Tibial nerve (tissue), 4 donors: ENCODE results near the gene CYP24A1. TPM values are rescaled to one million over a fixed set of nuclear protein-coding genes. Genes with fewer than 3 reads are reported as not detected.

Experiments
- DNase-seq, 2 donors: peaks; one replicate each; pipeline ENCODE4 v3.0.0-alpha.2; 2019; ENCODE audit warnings: low spot score in 2 of 2
- H3K27ac ChIP-seq, 4 donors: fragments of 200-600 bp; sonication (generic) in 3 of 4; one replicate each; pipeline ENCODE4 v1.5.1; 2017 to 2019; ENCODE audit warnings: mild to moderate bottlenecking in 1 of 4
- H3K27me3 ChIP-seq, 2 donors: fragments of 200-600 bp; sonication (generic) in 1 of 2; one replicate each; pipeline versions ENCODE4 v1.5.1 to v1.6.0; 2017 to 2019
- H3K36me3 ChIP-seq, 3 donors: fragments of 200-600 bp; sonication (generic); one replicate each; pipeline ENCODE4 v1.5.1; 2018 to 2019
- H3K4me1 ChIP-seq, 4 donors: fragments of 200-600 bp; sonication (generic) in 3 of 4; one replicate each; pipeline ENCODE4 v1.5.1; 2017 to 2019
- H3K4me3 ChIP-seq, 4 donors: fragments of 200-600 bp; sonication (generic) in 3 of 4; one replicate each; pipeline ENCODE4 v1.5.1; 2017 to 2019; ENCODE audit warnings: mild to moderate bottlenecking in 1 of 4, moderate library complexity in 1 of 4
- H3K9me3 ChIP-seq, 4 donors: fragments of 200-600 bp; sonication (generic) in 3 of 4; one replicate each; pipeline ENCODE4 v1.5.1; 2017 to 2019
- CTCF ChIP-seq, 5 experiments: fragments of 200-600 bp in 3 of 5; fragments of 450-650 bp in 2 of 5; sonication (generic) in 3 of 5; IDR thresholded peaks; one replicate each; pipeline ENCODE4 v1.5.1; 2016 to 2019; ENCODE audit warnings: antibody characterized with exemption in 5 of 5, mild to moderate bottlenecking in 3 of 5, moderate library complexity in 2 of 5
- EP300 ChIP-seq, 2 donors: sonication (generic); formaldehyde crosslinking; IDR thresholded peaks; one replicate each; pipeline ENCODE4 v1.6.1; 2017; ENCODE audit warnings: antibody characterized with exemption in 2 of 2, mild to moderate bottlenecking in 1 of 2
- POLR2A ChIP-seq, 2 donors: fragments of 450-650 bp; IDR thresholded peaks; one replicate each; pipeline ENCODE4 v1.6.1; 2017; ENCODE audit warnings: antibody characterized with exemption in 2 of 2, mild to moderate bottlenecking in 2 of 2, moderate library complexity in 2 of 2
- WGBS, 2 donors: methylation state at CpG; one replicate each; pipeline ENCODE4 v1.1.5; 2018; 5-methylcytosine and 5-hydroxymethylcytosine counted together
- total RNA-seq, 4 donors: library from RNA; depleted of rRNA; stranded (reverse); fragments of >200 nt; gene quantifications; one replicate each; pipeline ENCODE4 v1.1.0, GENCODE V29; 2016

The CYP24A1 gene
- total RNA-seq, 4 donors from 2014 or later, result not detected

- Histone ChIP-seq H3K4me3 (no peak overlapping the region), H3K9me3 (no peaks in the 10 kb centered on the region), H3K4me1 (no peaks in the 10 kb centered on the region), H3K27me3 (peaks cover 0 to 5% of the 10 kb centered on the region in 2 donors), H3K36me3 (no peaks in the 10 kb centered on the region), H3K27ac (no peak overlapping the region)
- no peak for DNase-seq
- 87 to 90% methylated on average over 9 of the region's 9 CpGs for WGBS, 2 donors
- TF ChIP-seq EP300 (IDR thresholded peaks at IDR 0.05) (no peak), CTCF (IDR thresholded peaks at IDR 0.05) (no peak), POLR2A (IDR thresholded peaks at IDR 0.05) (no peak)
Observed at GRCh38 chr20:54161008-54161820, 12.6 kb downstream of the CYP24A1 start.

DNA sequence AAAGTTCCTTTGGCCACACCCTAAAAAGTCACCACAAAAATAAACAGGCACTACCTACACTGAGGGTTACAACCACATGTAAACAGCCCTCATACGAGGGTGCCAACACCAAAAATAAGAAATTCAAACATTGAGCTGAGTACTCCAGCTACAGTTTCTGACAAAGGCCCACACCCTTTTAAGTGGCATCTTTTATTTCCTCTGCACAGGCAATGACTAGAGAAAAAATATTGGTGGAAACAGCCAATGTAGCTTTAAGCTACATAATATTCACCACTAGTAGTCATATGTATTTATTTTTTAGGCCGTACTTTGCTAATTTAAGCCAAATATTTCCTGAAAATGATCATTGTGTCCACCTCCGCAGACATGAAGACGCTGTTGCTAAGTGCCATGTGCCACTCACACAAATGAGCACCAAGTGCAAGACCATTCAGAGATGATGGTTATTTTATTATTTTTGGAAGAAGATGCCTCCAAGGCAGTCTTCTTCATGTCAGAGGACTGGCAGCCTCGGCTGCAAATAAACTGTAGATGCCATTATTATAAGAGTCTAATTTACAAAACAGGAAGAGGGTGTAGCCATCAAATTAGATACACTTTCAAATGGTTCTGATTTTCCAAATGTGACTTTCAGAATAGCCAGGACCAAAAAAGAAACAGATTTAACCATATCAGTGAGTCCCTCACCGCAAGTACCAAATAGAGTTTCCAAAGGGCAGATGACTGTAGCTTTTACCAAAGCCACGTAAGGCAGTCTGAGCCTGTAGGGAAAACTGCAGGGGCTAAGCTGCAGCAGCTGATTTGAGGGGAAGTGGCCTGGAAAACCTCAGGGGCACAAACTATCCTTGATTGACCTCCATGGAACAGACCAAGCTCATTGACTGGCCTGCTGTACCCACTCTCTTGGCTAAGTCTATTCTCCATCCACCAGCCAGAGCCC, 13.4 kb downstream of the CYP24A1 start:
- no peak for DNase-seq
- no peaks in the 10 kb centered on the region for H3K9me3 ChIP-seq
- no peak for TF ChIP-seq POLR2A (IDR thresholded peaks at IDR 0.05)
- no peak for TF ChIP-seq CTCF (IDR thresholded peaks at IDR 0.05)
- no peak for TF ChIP-seq EP300 (IDR thresholded peaks at IDR 0.05)
- H3K4me1 ChIP-seq, result no peaks in the 10 kb centered on the region
- H3K36me3 ChIP-seq, result no peaks in the 10 kb centered on the region
- H3K4me3 ChIP-seq, result no peak overlapping the region
- peaks cover 0 to 5% of the 10 kb centered on the region in 2 donors for H3K27me3 ChIP-seq
- no peak overlapping the region for H3K27ac ChIP-seq
- 77% methylated on average over 7 of the region's 7 CpGs for WGBS, 2 donors

GRCh38 chr20:54158856-54159418, 14.8 kb downstream of the CYP24A1 start:
- no peak overlapping the region for H3K4me3 ChIP-seq
- TF ChIP-seq CTCF (IDR thresholded peaks at IDR 0.05), result no peak
- TF ChIP-seq EP300 (IDR thresholded peaks at IDR 0.05), result no peak
- no peak for TF ChIP-seq POLR2A (IDR thresholded peaks at IDR 0.05)
- peaks cover 0 to 5% of the 10 kb centered on the region in 2 donors for H3K27me3 ChIP-seq
- H3K4me1 ChIP-seq, result no peaks in the 10 kb centered on the region
- H3K27ac ChIP-seq, result no peak overlapping the region
- 81 to 85% methylated on average over 8 of the region's 8 CpGs for WGBS, 2 donors
- H3K36me3 ChIP-seq, result no peaks in the 10 kb centered on the region
- H3K9me3 ChIP-seq, result no peaks in the 10 kb centered on the region
- no peak for DNase-seq

- no peaks in the 10 kb centered on the region for H3K36me3 ChIP-seq
- WGBS, 2 donors, result 83 to 88% methylated on average over 3 of the region's 3 CpGs
- no peak for DNase-seq
- no peaks in the 10 kb centered on the region for H3K9me3 ChIP-seq
- no peak overlapping the region for H3K4me3 ChIP-seq
- no peak overlapping the region for H3K27ac ChIP-seq
- H3K27me3 ChIP-seq, result peaks cover 0 to 5% of the 10 kb centered on the region in 2 donors
- no peaks in the 10 kb centered on the region for H3K4me1 ChIP-seq
- TF ChIP-seq EP300 (IDR thresholded peaks at IDR 0.05) (no peak), POLR2A (IDR thresholded peaks at IDR 0.05) (no peak), CTCF (IDR thresholded peaks at IDR 0.05) (no peak)
Observed at GRCh38 chr20:54158226-54158625, 15.6 kb downstream of the CYP24A1 start.
